NCI-H1436 treated with DMSO at 0.1 percent for 48 hours (cell line): ENCODE data around the gene UCHL1.
"Not testable (repeated sequence)": the region's sequence is repeated elsewhere in the genome, so short reads cannot be mapped to it uniquely, and the experiment has no call there.

Source experiments
- DNase-seq: peaks from one replicate; lab custom pipeline; 2025; lab: John Stamatoyannopoulos, UW

Gene UCHL1

DNA sequence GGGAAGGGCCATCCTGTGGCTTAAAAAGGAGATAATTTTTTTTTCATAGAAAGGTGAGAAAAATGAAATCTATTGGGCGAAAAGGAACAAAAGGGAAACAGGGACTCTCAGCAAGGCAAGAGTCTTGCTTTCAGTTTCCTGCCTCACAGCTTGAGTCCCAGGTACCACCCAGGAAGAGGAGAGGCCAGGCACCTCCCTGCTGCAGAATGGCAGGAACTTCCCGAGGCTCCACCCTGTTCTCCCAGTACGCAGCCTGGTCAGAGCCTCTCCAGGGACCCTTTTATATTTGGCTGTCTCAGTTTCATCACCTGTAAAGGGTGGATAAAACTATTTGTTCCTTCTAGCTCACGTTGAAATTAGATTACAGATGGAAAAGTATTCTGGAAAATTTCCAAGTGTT, 33.8 kb downstream of the UCHL1 start:
- DNase-seq: no peak

DNA sequence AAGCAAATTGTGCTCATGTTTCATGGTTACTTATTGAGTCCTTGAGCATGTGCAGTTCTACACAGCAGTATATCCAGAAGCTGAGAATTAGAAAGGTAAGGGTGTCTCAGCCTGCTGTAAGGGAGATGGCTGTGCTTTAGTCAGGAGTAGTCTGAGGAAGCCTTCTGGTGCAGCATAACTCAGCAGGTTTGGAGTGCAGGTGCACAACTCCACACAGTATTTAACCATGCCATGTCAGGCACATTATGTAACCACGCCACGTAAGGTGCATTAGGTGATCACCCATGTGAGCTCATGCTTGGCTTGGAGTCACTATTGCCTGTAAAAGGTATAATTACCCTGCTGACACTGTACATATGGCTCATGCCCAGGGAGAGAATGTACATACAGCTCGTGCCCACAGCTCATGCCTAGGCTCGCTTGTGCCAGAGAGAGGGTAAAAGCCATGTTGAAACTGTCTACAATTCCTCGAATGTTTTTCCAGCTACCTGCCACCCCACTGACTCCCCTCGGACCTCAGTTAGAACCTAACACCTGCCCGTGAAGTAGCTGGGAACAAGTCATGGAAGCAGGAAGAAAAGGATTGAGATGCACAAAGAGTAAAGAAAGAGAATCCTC, 37.8 kb downstream of the UCHL1 start:
- DNase-seq: no peak

DNA sequence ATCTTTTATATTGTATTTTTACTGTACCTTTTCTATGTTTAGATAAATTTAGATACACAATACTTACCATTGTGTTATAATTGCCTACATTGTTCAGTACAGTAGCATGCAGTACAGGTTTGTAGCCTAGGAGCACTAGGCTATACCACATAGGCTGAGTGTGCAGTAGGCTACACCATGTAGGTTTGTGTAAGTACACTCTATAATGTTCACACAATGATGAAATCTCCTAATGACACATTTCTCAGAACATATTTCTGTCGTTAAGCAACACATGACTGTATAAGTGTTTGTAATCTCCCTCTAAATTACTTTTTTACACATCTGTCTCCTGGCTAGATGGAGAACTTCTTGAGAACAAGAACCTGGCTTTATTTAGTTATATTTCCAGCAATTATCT, 40.3 kb downstream of the UCHL1 start:
- no peak for DNase-seq

DNA sequence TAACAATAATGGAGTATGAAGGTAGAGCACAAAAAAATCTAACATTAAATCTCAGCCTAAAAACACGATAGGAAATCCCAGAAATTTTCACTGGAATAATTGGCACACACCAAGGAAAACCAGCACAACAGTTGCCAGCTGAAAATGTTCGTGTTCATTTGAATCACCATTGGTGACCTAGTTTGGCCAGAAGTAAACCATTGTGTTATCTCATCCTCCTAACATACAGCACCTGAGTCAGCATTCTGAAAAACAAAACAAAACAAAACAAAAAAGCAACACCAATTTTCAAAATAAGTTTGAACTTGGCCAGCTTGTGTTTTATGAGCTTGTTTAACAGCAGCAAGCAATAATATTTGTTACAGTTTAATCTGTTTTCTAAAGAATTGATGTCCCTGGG, 41.1 kb downstream of the UCHL1 start:
- no peak for DNase-seq

DNA sequence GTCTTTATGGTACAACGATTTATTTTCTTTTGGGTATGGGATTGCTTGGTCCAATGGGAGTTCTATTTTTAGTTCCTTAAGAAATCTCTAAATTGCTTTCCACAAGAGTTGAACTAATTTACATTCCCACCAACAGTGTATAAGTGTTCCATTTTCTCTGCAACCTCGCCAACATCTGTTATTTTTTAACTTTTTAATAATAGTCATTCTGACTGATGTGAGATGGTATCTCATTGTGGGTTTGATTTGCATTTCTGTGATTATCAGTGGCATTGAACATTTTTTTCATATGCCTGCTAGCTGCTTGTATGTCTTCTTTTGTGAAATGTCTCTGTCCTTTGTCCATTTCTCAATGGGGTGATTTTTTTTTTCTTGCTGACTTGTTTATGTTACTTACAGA, 42.8 kb downstream of the UCHL1 start:
- no peak for DNase-seq

DNA sequence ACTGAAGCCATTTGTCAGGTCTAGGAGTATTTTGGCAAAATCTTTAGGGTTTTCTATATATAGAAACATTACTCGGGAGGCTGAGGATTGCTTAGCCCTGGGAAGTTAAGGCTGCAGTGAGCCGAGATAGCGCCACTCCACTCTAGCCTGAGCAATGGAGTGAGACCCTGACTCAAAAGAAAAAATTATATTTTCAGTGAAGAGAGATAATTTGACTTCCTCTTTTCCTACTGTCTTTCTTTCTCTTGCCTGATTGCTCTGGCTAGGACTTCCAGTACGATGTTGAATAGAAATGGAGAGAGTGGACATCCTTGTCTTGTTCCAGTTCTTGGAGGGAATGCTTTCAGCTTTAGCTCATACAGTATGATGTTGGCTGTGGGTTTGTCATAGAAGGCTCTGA, 44.4 kb downstream of the UCHL1 start:
- no peak for DNase-seq

DNA sequence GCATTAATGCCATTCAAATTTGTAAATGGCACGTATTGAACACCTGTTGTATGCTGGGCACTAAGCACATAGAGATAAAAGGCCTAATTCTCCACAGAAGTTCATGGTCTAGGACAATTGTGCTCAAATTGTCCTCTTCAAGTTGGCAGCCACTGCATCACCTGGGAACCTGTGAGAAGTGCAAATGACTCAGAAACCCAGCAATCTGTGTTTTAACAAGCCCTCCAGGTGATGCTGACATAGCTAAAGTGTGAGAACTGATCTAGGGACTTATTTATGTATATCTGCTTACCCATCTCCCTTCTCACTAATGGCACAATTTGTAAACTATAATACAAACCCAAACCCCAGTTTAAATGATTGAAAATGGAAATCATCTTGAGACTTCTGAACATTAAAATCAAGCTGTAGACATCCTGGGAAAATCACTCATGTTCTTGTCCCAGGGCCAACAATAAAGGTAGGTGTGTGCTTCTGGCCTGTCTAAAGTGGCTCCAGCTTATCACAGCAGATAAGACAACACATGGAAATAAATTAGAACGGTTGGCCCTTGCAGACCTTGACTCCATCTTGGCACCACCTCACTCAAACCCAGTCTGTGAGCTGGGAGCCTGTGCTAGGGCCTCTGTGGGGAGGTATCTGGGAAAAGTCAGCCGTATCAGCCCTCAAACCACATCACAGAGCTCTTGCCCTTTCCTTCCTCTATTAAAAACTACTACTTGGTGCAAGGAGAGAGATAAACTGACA, 46.8 kb downstream of the UCHL1 start:
- no peak for DNase-seq

DNA sequence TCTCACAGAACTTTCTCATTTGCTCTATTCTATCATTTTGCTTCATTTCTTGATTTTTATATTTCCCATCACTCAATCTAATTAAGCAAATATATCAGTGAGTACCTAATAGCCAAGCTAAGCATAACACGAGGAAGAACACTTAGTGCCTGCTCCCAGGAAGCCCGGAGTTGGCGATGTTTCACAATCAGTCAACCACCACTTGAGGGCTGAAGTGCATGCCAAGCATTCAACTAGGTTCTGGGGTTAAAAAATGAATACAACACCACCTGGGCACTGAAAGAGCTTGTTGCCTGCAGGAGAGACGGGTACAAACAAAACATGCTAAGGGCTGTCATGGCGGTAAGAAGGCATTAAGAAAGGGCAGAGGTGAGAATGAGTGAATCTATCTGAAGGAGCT, 47.5 kb downstream of the UCHL1 start:
- no peak for DNase-seq

DNA sequence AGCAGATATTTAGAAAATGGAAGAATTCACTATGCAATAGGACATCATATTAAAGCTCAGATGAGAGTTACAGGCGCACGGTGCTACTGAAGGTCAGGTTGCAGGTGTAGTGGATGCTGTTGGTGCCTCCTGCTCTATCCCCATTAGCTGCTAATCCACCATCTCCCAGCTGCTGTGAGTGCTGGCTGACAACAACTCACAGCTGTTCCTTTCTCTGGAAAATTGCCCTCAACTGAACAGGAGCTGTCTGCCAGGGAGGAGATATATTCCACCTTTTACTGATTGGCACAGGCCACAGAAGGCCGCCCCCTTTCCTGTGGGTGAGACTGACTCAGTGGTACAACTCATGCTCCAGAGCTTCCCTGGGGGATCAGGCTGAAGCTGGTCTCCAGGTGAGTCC, 48.7 kb downstream of the UCHL1 start:
- DNase-seq: no peak

DNA sequence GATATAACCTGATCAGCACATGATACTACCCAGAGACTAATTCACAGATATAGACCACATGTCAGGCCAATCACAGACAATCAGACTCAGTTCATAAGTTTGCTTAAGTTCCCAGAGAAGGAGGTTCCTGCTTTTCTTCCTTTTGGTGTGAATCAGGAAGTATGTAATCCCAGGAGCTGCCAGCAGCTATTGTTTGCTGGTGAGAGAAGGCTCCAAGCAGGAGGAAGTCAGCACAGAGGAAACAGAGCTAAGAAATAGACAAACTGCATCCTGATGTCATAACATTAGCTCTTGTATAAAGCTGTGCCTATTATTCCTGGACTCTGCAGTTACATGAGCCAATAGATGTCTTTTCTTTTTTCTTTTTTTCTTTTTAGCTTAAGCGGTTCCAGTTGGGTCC, 50.9 kb downstream of the UCHL1 start:
- no peak for DNase-seq

DNA sequence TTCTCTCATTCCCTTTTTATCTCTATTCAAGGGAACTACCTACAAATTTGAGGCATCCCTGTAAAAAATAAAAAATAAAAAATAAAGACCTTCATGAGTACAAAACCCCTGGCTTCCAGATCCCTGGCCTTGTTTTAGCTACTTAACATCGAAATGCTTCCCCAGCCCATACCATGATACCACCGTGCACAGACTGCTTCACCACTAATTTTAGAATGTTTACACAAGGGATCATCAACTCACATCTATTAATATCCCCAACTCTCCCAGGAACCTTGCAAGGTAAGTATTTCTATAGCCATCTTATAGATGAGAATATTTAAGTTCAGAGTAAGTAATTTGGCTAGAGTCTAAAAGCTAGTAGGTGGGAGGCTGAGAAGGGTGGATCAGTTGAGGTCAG, 51.7 kb downstream of the UCHL1 start:
- no peak for DNase-seq

DNA sequence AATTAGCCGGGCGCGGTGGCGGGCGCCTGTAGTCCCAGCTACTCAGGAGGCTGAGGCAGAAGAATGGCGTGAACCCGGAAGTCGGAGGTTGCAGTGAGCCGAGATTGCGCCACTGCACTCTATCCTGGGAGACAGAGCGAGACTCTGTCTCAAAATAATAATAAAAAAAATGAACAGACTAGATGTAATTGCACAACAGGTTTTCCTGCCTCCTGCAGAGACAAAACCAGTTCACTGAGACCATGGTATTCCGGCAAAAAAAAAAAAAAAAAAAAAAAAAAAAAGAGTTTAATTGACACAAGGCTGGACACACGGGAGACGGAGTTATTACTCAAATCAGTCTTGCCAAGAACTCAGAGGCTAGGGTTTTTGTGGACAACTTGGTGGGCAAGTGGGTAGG, 58.7 kb downstream of the UCHL1 start:
- not testable (repeated sequence) for DNase-seq

DNA sequence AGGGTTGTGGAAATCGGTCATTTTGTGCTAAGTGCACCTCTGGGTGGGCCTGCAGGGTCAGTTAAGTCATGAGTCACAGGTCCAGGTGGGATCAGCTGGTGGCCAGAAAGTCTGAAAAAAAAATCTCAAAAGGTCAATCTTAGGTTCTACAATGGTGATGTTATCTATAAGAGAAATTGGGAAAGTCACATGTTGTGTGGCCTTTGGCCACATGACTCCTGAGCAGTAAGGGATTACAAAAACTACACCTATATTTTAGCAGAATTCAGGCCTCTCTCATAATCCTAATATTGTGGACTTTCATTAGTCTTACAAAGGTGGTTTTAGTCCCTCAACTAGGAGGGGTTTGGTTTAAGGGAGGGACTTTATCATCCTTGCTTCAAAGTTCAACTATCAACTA, 59.1 kb downstream of the UCHL1 start:
- no peak for DNase-seq
